Testis (tissue), 2 donors: ENCODE data around the gene MINDY4.

Experiments
- CTCF ChIP-seq, 3 experiments: fragments of 450-650 bp in 2 of 3; fragments of 200-600 bp in 1 of 3; sonication (generic) in 1 of 3; IDR thresholded peaks; one replicate each; pipeline ENCODE4 v1.5.1; 2016 to 2019; ENCODE audit warnings: antibody characterized with exemption in 3 of 3, mild to moderate bottlenecking in 2 of 3, moderate library complexity in 1 of 3
- POLR2A ChIP-seq: fragments of 450-650 bp; IDR thresholded peaks from one replicate; pipeline ENCODE4 v1.6.1; 2017; ENCODE audit warnings: antibody characterized with exemption, mild to moderate bottlenecking, moderate library complexity

GRCh38 chr7:30755384-30756154 is 15.6 kb upstream of the MINDY4 start:
- TF ChIP-seq CTCF (IDR thresholded peaks at IDR 0.05) (no peak), POLR2A (no peak)
